ENCODE measurements around the gene CALML3.

GRCh38 chr10:5479481-5480161 lies 45.1 kb upstream of the CALML3 start:
- TF ChIP-seq EZH2phosphoT487 (IDR thresholded peaks at IDR 0.05; ENCODE audit: low read depth) (no peak), CTCF (IDR thresholded peaks at IDR 0.05; ENCODE audit: low read depth, low read length) (no peak)

All from OCI-LY3 (cell line).